ENCODE data around the gene S100A3. TPM values are rescaled to one million over a fixed set of nuclear protein-coding genes. Genes with fewer than 3 reads are reported as not detected.

The S100A3 gene
- polyA plus RNA-seq, 2 of the 4 experiments (the other 2 are of a cell fraction), result 25.0 to 74.0 TPM

GRCh38 chr1:153598309-153599172 lies 49.5 kb upstream of the S100A3 start:
- no peaks in the 10 kb centered on the region for H3K9me3 ChIP-seq
- TF ChIP-seq SREBF2 (IDR thresholded peaks at IDR 0.05) (no peak), POLR2AphosphoS2 (conservative IDR thresholded peaks at IDR 0.05; ENCODE audit: low read length) (no peak), SMC3 (IDR thresholded peaks at IDR 0.05) (no peak), CBX2 (IDR thresholded peaks at IDR 0.05; ENCODE audit: borderline replicate concordance, low read depth) (no peak), PHF8 (IDR thresholded peaks at IDR 0.05; ENCODE audit: borderline replicate concordance, low read depth) (no peak), NR3C1 (IDR thresholded peaks at IDR 0.05) (no peak), TFCP2L1 (CRISPR knock-in tag; IDR thresholded peaks at IDR 0.05) (no peak), KDM5A (IDR thresholded peaks at IDR 0.05) (no peak), FOXS1 (CRISPR knock-in tag; IDR thresholded peaks at IDR 0.05) (no peak), HEYL (CRISPR knock-in tag; IDR thresholded peaks at IDR 0.05) (no peak), HOXB13 (CRISPR knock-in tag; IDR thresholded peaks at IDR 0.05; ENCODE audit: low read depth) (no peak), MYC (IDR thresholded peaks at IDR 0.05; ENCODE audit: borderline replicate concordance, low read length) (no peak), FOSB (CRISPR knock-in tag; IDR thresholded peaks at IDR 0.05) (no peak)
- TF ChIP-seq, protein P1, sequence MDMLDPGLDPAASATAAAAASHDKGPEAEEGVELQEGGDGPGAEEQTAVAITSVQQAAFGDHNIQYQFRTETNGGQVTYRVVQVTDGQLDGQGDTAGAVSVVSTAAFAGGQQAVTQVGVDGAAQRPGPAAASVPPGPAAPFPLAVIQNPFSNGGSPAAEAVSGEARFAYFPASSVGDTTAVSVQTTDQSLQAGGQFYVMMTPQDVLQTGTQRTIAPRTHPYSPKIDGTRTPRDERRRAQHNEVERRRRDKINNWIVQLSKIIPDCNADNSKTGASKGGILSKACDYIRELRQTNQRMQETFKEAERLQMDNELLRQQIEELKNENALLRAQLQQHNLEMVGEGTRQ (IDR thresholded peaks at IDR 0.05), result no peak
- no peak overlapping the region for H3K27ac ChIP-seq
- WGBS (ENCODE audit: missing lambda C conversion rate), result 89% methylated on average over 7 of the region's 7 CpGs
- DNase-seq (ENCODE audit: low read depth in 1 of 2, low spot score in 1 of 2) (no peak), FAIRE-seq (no peak), ATAC-seq (no peak; a peak in 2 of 6 replicates)
- peaks cover 9% of the 10 kb centered on the region for H3K4me1 ChIP-seq
- ChIA-PET POLR2A (interaction anchor here (0.6 to 0.9 kb wide), 3 partner anchors 9 to 35 kb away, joined by 3 to 4 read pairs (median 3); partner anchors contain the start of genes CHTOP and S100A16), CTCF (interaction anchor here (0.9 to 8.1 kb wide), 9 partner anchors 9 to 79 kb away, joined by 3 to 41 read pairs (median 3); partner anchors contain the start of gene S100A13)
- H3K4me3 ChIP-seq, result no peak overlapping the region
- H3K4me2 ChIP-seq, result no peak overlapping the region

GRCh38 chr1:153597206-153597605 lies 48.1 kb upstream of the S100A3 start:
- WGBS (ENCODE audit: missing lambda C conversion rate), result 69% methylated on average over 6 of the region's 6 CpGs
- ATAC-seq (peak; percentile 68 to 74; a peak in 5 of 6 replicates), DNase-seq (ENCODE audit: low read depth in 1 of 2, low spot score in 1 of 2) (peak in 1 of 2 experiments; percentile 44), FAIRE-seq (no peak)
- Histone ChIP-seq H3K4me2 (peak overlapping the region; percentile 17; the same call in 1 of the 3 replicates), H3K9me3 (no peaks in the 10 kb centered on the region), H3K27ac (0 out of 6 replicates have a peak overlapping the region, but pooled peaks of 1 of the 2 experiments have one; percentile 23), H3K4me1 (peaks cover 9% of the 10 kb centered on the region), H3K4me3 (no peak overlapping the region)
- POLR2A ChIA-PET, result interaction anchor here (0.9 kb wide), 1 partner anchor 11 kb away, joined by 4 read pairs; no protein-coding TSS in a partner anchor
- CTCF ChIA-PET, result interaction anchor here (1.0 to 8.1 kb wide), 3 partner anchors 26 to 65 kb away, joined by 3 to 41 read pairs (median 4); no protein-coding TSS in a partner anchor
- TF ChIP-seq JUNB (IDR thresholded peaks at IDR 0.05) (peak; percentile 33; the same call in 1 of the 2 replicates), FOSL2 (IDR thresholded peaks at IDR 0.05) (no peak), FOSL2 (CRISPR knock-in tag; IDR thresholded peaks at IDR 0.05) (peak; percentile 55), SREBF2 (IDR thresholded peaks at IDR 0.05) (no peak)

GRCh38 chr1:153592748-153593147 lies 43.7 kb upstream of the S100A3 start:
- Histone ChIP-seq H3K4me2 (no peak overlapping the region), H3K27ac (no peak overlapping the region), H3K9me3 (no peaks in the 10 kb centered on the region), H3K4me1 (peaks cover 8% of the 10 kb centered on the region), H3K4me3 (no peak overlapping the region)
- no peak for ATAC-seq
- POLR2A ChIA-PET, result interaction anchor here (1.5 kb wide), 1 partner anchor 19 kb away, joined by 4 read pairs; no protein-coding TSS in a partner anchor
- CTCF ChIA-PET, result interaction anchor here (0.7 to 4.5 kb wide), 10 partner anchors 8 to 85 kb away, joined by 3 to 21 read pairs (median 6); partner anchors contain the start of genes S100A1 and S100A13
- DNase-seq (ENCODE audit: low read depth in 1 of 2, low spot score in 1 of 2), result no peak
- TF ChIP-seq JUN (IDR thresholded peaks at IDR 0.05) (no peak), KDM5A (IDR thresholded peaks at IDR 0.05) (no peak), CBX2 (IDR thresholded peaks at IDR 0.05; ENCODE audit: borderline replicate concordance, low read depth) (no peak), FOXS1 (CRISPR knock-in tag; IDR thresholded peaks at IDR 0.05) (no peak), MAFK (IDR thresholded peaks at IDR 0.05; ENCODE audit: partially characterized antibody) (no peak), NFE2L2 (conservative IDR thresholded peaks at IDR 0.05; ENCODE audit: low read length) (no peak), HEYL (CRISPR knock-in tag; IDR thresholded peaks at IDR 0.05) (no peak), HOXB13 (CRISPR knock-in tag; IDR thresholded peaks at IDR 0.05; ENCODE audit: low read depth) (no peak), CHD4 (IDR thresholded peaks at IDR 0.05; ENCODE audit: borderline replicate concordance) (no peak), EP300 (IDR thresholded peaks at IDR 0.05) (no peak), HDAC2 (IDR thresholded peaks at IDR 0.05) (no peak), NR3C1 (IDR thresholded peaks at IDR 0.05) (no peak), JUNB (IDR thresholded peaks at IDR 0.05) (no peak), NPAS2 (CRISPR knock-in tag; IDR thresholded peaks at IDR 0.05; ENCODE audit: borderline replicate concordance) (no peak)
- TF ChIP-seq, protein P2, sequence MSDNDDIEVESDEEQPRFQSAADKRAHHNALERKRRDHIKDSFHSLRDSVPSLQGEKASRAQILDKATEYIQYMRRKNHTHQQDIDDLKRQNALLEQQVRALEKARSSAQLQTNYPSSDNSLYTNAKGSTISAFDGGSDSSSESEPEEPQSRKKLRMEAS (IDR thresholded peaks at IDR 0.05), result no peak
- TF ChIP-seq, protein P3, sequence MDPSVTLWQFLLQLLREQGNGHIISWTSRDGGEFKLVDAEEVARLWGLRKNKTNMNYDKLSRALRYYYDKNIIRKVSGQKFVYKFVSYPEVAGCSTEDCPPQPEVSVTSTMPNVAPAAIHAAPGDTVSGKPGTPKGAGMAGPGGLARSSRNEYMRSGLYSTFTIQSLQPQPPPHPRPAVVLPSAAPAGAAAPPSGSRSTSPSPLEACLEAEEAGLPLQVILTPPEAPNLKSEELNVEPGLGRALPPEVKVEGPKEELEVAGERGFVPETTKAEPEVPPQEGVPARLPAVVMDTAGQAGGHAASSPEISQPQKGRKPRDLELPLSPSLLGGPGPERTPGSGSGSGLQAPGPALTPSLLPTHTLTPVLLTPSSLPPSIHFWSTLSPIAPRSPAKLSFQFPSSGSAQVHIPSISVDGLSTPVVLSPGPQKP (IDR thresholded peaks at IDR 0.05; ENCODE audit: low read depth, low read length), result no peak
- no peak for FAIRE-seq
- WGBS (ENCODE audit: missing lambda C conversion rate), result 71% methylated on average over 4 of the region's 4 CpGs

All from A549 (cell line).